Lung (tissue), 12 donors: ENCODE results near the gene CLEC11A. TPM values are rescaled to one million over a fixed set of nuclear protein-coding genes. Genes with fewer than 3 reads are reported as not detected.
"Not testable (repeated sequence)": the region's sequence is repeated elsewhere in the genome, so short reads cannot be mapped to it uniquely, and the experiment has no call there.

Source experiments
- ATAC-seq: fragments of 200-7000 bp; cut with Tn5 transposase; one replicate; pipeline ENCODE4 v1.9.1; 2020; ENCODE audit warnings: moderate number of reproducible peaks; ENCODE audit not compliant: insufficient read depth, low FRiP score
- DNase-seq, 3 donors: peaks; one replicate each; pipeline ENCODE4 v3.0.0-alpha.2; 2013 to 2017
- H3K27ac ChIP-seq, 2 donors: one replicate each; pipeline ENCODE4 v1.5.1; 2013; ENCODE audit warnings: mild to moderate bottlenecking in 2 of 2, moderate library complexity in 2 of 2, control low read depth in 1 of 2, inconsistent platforms in 1 of 2, low read depth in 1 of 2, low read length in 1 of 2
- H3K27me3 ChIP-seq, 3 donors: one replicate each; pipeline ENCODE4 v1.5.1; 2013; ENCODE audit warnings: low read length in 2 of 3; ENCODE audit not compliant: control insufficient read depth in 3 of 3, insufficient read depth in 3 of 3
- H3K36me3 ChIP-seq, 4 donors: one replicate each; pipeline ENCODE4 v1.5.1; 2013; ENCODE audit warnings: low read length in 4 of 4, mild to moderate bottlenecking in 1 of 4, moderate library complexity in 1 of 4; ENCODE audit not compliant: control insufficient read depth in 4 of 4, insufficient read depth in 4 of 4
- H3K4me1 ChIP-seq, 5 donors: one replicate each; pipeline ENCODE4 v1.5.1; 2013; ENCODE audit warnings: low read length in 5 of 5, mild to moderate bottlenecking in 2 of 5, moderate library complexity in 1 of 5; ENCODE audit not compliant: control insufficient read depth in 5 of 5, insufficient read depth in 5 of 5
- H3K4me3 ChIP-seq: one replicate; pipeline ENCODE4 v1.5.1; 2013; ENCODE audit warnings: mild to moderate bottlenecking, control low read depth, moderate library complexity
- H3K9ac ChIP-seq, 2 donors: one replicate each; pipeline ENCODE4 v1.5.1; 2013; ENCODE audit warnings: low read length in 2 of 2, control low read depth in 1 of 2; ENCODE audit not compliant: insufficient read depth in 1 of 2
- H3K9me3 ChIP-seq, 4 donors: one replicate each; pipeline ENCODE4 v1.5.1; 2013; ENCODE audit warnings: low read length in 3 of 4, mild to moderate bottlenecking in 1 of 4, moderate library complexity in 1 of 4; ENCODE audit not compliant: control insufficient read depth in 4 of 4, insufficient read depth in 3 of 4
- CTCF ChIP-seq: IDR thresholded peaks from 2 replicates; pipeline ENCODE4 v1.5.1; 2012; ENCODE audit warnings: mild to moderate bottlenecking; ENCODE audit errors: control extremely low read depth, extremely low read depth
- WGBS, 2 donors: extraction: QIAGEN DNeasy Blood & Tissue Kit; methylation state at CpG; one replicate each; pipeline ENCODE4 v1.1.7; 2013; 5-methylcytosine and 5-hydroxymethylcytosine counted together
- polyA plus RNA-seq, 2 donors: library from polyadenylated mRNA; stranded (reverse); fragments of 200-250 nt; gene quantifications; one replicate each; pipeline ENCODE4 v1.2.1, GENCODE V29; 2013
- total RNA-seq, 2 donors: library from RNA; depleted of rRNA in 1 of 2; stranded (reverse); fragments of >200 nt in 1 of 2; gene quantifications; one replicate each; pipeline ENCODE4 v1.2.1, GENCODE V29; 2014 to 2021
- donor health status: control.
- donor health status: control.
- donor health status: Bipolar disorder and iron deficiency.
- donor health status: healthy.
- donor health status: DM: yes; HTN: yes; CAD: no.

CLEC11A gene
- total and polyA plus RNA-seq, 4 donors, result 7.7 to 24.6 (median 11.1) TPM

- no peak for ATAC-seq
- H3K27me3 ChIP-seq, result peaks cover 0 to 4% (median 3%) of the 10 kb centered on the region in 3 donors
- WGBS, 2 donors, result 74 to 84% methylated on average over 4 of the region's 4 CpGs
- H3K9me3 ChIP-seq, result no peaks in the 10 kb centered on the region
- DNase-seq, result peak in 1 of 3 donors; percentile 8
- no peaks in the 10 kb centered on the region for H3K36me3 ChIP-seq
- no peak for TF ChIP-seq CTCF
- no peaks in the 10 kb centered on the region for H3K4me1 ChIP-seq
- no peak overlapping the region for H3K27ac ChIP-seq
- H3K4me3 ChIP-seq, result no peak overlapping the region
- H3K9ac ChIP-seq, result no peak overlapping the region
Measured at GRCh38 chr19:50759886-50760285, 36.7 kb downstream of the CLEC11A start.

- not testable (repeated sequence) for H3K36me3 ChIP-seq, H3K27me3 ChIP-seq, H3K9me3 ChIP-seq, ATAC-seq, H3K27ac ChIP-seq, DNase-seq, H3K4me1 ChIP-seq, H3K4me3 ChIP-seq, H3K9ac ChIP-seq
- WGBS, 2 donors, result 63 to 69% methylated on average over 3 of the region's 3 CpGs
Measured at GRCh38 chr19:50761501-50761900, 38.3 kb downstream of the CLEC11A start.

- not testable (repeated sequence) for H3K27ac ChIP-seq, H3K27me3 ChIP-seq, ATAC-seq, H3K9ac ChIP-seq, H3K9me3 ChIP-seq, H3K4me1 ChIP-seq, DNase-seq, H3K36me3 ChIP-seq, H3K4me3 ChIP-seq
- whole genome bisulfite sequencing, 2 donors, result 35 to 64% methylated on average over 9 to 13 of the region's 13 CpGs
Measured at GRCh38 chr19:50763521-50763920, 40.4 kb downstream of the CLEC11A start.

DNA sequence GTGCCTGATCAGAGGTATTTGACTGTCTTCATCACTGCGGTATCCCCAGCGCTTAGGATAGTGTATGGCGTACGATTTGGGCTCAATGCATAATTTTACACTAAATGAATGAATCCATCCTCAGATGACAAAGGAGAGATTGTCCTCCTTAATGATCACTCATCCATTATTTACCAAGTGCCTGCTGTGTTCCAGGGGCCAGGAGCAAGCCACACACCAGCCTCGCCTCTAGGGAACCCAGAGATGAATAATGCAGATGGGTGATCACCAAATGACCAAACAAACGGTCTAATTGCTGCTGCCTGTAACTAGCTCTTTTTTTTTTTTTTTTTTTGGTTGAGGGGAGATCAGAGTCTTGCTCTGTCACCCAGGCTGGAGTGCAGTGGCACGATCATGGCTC is 41.2 kb downstream of the CLEC11A start:
- Histone ChIP-seq H3K4me3 (no peak overlapping the region), H3K9me3 (no peaks in the 10 kb centered on the region), H3K27ac (no peak overlapping the region), H3K4me1 (no peaks in the 10 kb centered on the region), H3K9ac (no peak overlapping the region), H3K36me3 (no peaks in the 10 kb centered on the region), H3K27me3 (peaks cover 0 to 3% (median 0%) of the 10 kb centered on the region in 3 donors)
- ATAC-seq (no peak), DNase-seq (no peak)
- no peak for TF ChIP-seq CTCF
- 76 to 79% methylated on average over 7 of the region's 7 CpGs for WGBS, 2 donors

- H3K27ac ChIP-seq, DNase-seq, H3K9ac ChIP-seq, H3K36me3 ChIP-seq, H3K4me1 ChIP-seq, H3K9me3 ChIP-seq, ATAC-seq, H3K27me3 ChIP-seq, H3K4me3 ChIP-seq: not testable (repeated sequence)
- 79 to 82% methylated on average over 12 of the region's 12 CpGs for WGBS, 2 donors
Measured at GRCh38 chr19:50766746-50767145, 43.6 kb downstream of the CLEC11A start.

GRCh38 chr19:50767263-50767662 is 44.1 kb downstream of the CLEC11A start:
- not testable (repeated sequence) for H3K36me3 ChIP-seq, DNase-seq, ATAC-seq, H3K9ac ChIP-seq, H3K27me3 ChIP-seq, H3K4me1 ChIP-seq, H3K4me3 ChIP-seq, H3K27ac ChIP-seq, H3K9me3 ChIP-seq
- WGBS, 2 donors, result 39 to 53% methylated on average over 5 of the region's 5 CpGs
